IMR-90 (cell line): ENCODE results near the gene ZNF506. TPM values are rescaled to one million over a fixed set of nuclear protein-coding genes. Genes with fewer than 3 reads are reported as not detected.
"Not testable (repeated sequence)": the region's sequence is repeated elsewhere in the genome, so short reads cannot be mapped to it uniquely, and the experiment has no call there.

Experiments used
- ATAC-seq: fragments of 200-7000 bp; cut with Tn5 transposase; 2 replicates; pipeline ENCODE4 v1.9.1; 2020; ENCODE audit warnings: low read depth, mild to moderate bottlenecking, moderate library complexity
- Bru-seq: library from RNA; stranded (reverse); fragments of 400-500 nt; gene quantifications from one replicate; lab custom pipeline; 2021; lab: Mats Ljungman, UMichigan
- BruChase-seq, 2 experiments: library from RNA; stranded (reverse); fragments of 400-500 nt; gene quantifications; one replicate each; lab custom pipeline; 2021; lab: Mats Ljungman, UMichigan
- BruUV-seq: library from RNA; stranded (reverse); fragments of 400-500 nt; replicated peaks from 2 replicates; lab custom pipeline; 2021; lab: Mats Ljungman, UMichigan
- CTCF ChIA-PET: fragments of 300-600 bp; formaldehyde crosslinking; extraction: SDS; loops from one replicate; lab custom pipeline; 2021; ENCODE audit warnings: antibody characterized with exemption; lab: Yijun Ruan, JAX
- POLR2A ChIA-PET: fragments of 300-600 bp; sonication (Branson Sonifier 250); formaldehyde crosslinking; loops from one replicate; lab custom pipeline; 2022; ENCODE audit warnings: antibody characterized with exemption; ENCODE audit not compliant: unreplicated experiment; lab: Charles Lee
- DNase-seq: peaks from one replicate; pipeline ENCODE4 v3.0.0; 2013
- H2AFZ ChIP-seq: replicated peaks from 2 replicates; pipeline ENCODE3; 2013; ENCODE audit warnings: low read length, mild to moderate bottlenecking; ENCODE audit not compliant: poor library complexity
- H2AK5ac ChIP-seq: 2 replicates; pipeline ENCODE4 v1.6.1; 2013; ENCODE audit warnings: low read depth, low read length, inconsistent platforms
- H2AK9ac ChIP-seq: replicated peaks from 2 replicates; pipeline ENCODE3; 2013; ENCODE audit warnings: mild to moderate bottlenecking, low read depth, low read length, moderate library complexity; ENCODE audit not compliant: poor library complexity
- H2BK120ac ChIP-seq: 2 replicates; pipeline ENCODE4 v1.6.1; 2013; ENCODE audit warnings: low read depth, low read length, inconsistent platforms
- H2BK15ac ChIP-seq: 3 replicates; pipeline ENCODE4 v1.6.1; 2013; ENCODE audit warnings: low read depth, low read length, inconsistent platforms
- H2BK20ac ChIP-seq: 2 replicates; pipeline ENCODE4 v1.6.1; 2013; ENCODE audit warnings: low read depth, mild to moderate bottlenecking, inconsistent platforms, low read length, moderate library complexity
- H2BK5ac ChIP-seq: 2 replicates; pipeline ENCODE4 v1.6.1; 2013; ENCODE audit warnings: mild to moderate bottlenecking, low read depth, low read length, inconsistent platforms; ENCODE audit not compliant: poor library complexity, severe bottlenecking
- H3K14ac ChIP-seq: replicated peaks from 2 replicates; pipeline ENCODE4 v1.6.1; 2013; ENCODE audit warnings: low read depth, low read length, inconsistent platforms
- H3K18ac ChIP-seq: 2 replicates; pipeline ENCODE4 v1.6.1; 2013; ENCODE audit warnings: low read depth, low read length, control low read depth
- H3K23ac ChIP-seq: 2 replicates; pipeline ENCODE4 v1.6.1; 2013; ENCODE audit warnings: low read depth, low read length, inconsistent platforms
- H3K27ac ChIP-seq: 2 replicates; pipeline ENCODE4 v1.5.1; 2013; ENCODE audit warnings: mild to moderate bottlenecking, control low read depth, low read length; ENCODE audit not compliant: insufficient read depth
- H3K27me3 ChIP-seq: 2 replicates; pipeline ENCODE4 v1.6.1; 2013; ENCODE audit warnings: low read length; ENCODE audit not compliant: control insufficient read depth, insufficient read depth
- H3K36me3 ChIP-seq: 2 replicates; pipeline ENCODE4 v1.6.1; 2013; ENCODE audit warnings: low read length, mixed read lengths; ENCODE audit not compliant: control insufficient read depth, insufficient read depth
- H3K4ac ChIP-seq: 2 replicates; pipeline ENCODE4 v1.6.1; 2013; ENCODE audit warnings: low read depth, low read length, inconsistent platforms
- H3K4me1 ChIP-seq: 2 replicates; pipeline ENCODE4 v1.6.1; 2013; ENCODE audit warnings: low read length, mixed read lengths; ENCODE audit not compliant: control insufficient read depth, insufficient read depth
- H3K4me2 ChIP-seq: 2 replicates; pipeline ENCODE4 v1.6.1; 2013; ENCODE audit warnings: low read depth, mild to moderate bottlenecking, control low read depth, low read length, moderate library complexity
- H3K4me3 ChIP-seq: 2 replicates; pipeline ENCODE4 v1.5.1; 2013; ENCODE audit warnings: low read depth, mild to moderate bottlenecking, control low read depth, low read length, moderate library complexity; ENCODE audit not compliant: insufficient read depth
- H3K56ac ChIP-seq: 2 replicates; pipeline ENCODE4 v1.6.1; 2013; ENCODE audit warnings: low read length, inconsistent platforms; ENCODE audit not compliant: insufficient read depth; ENCODE audit errors: extremely low read depth
- H3K79me1 ChIP-seq, 2 experiments: 2 replicates each; pipeline ENCODE4 v1.6.1; 2013; ENCODE audit warnings: low read length in 2 of 2, inconsistent platforms in 1 of 2, low read depth in 1 of 2
- H3K9ac ChIP-seq: 2 replicates; pipeline ENCODE4 v1.6.1; 2013; ENCODE audit warnings: low read depth, low read length, control low read depth
- H3K9me1 ChIP-seq: 2 replicates; pipeline ENCODE4 v1.6.1; 2013; ENCODE audit warnings: low read length, inconsistent platforms; ENCODE audit not compliant: insufficient read depth
- H3K9me3 ChIP-seq: 2 replicates; pipeline ENCODE4 v1.6.1; 2013; ENCODE audit warnings: low read length; ENCODE audit not compliant: control insufficient read depth, insufficient read depth
- H4K20me1 ChIP-seq: 2 replicates; pipeline ENCODE4 v1.6.1; 2013; ENCODE audit warnings: low read length, inconsistent platforms; ENCODE audit not compliant: insufficient read depth
- H4K5ac ChIP-seq: 2 replicates; pipeline ENCODE4 v1.6.1; 2013; ENCODE audit warnings: mild to moderate bottlenecking, low read depth, low read length, control low read depth
- H4K8ac ChIP-seq, 2 experiments: 2 replicates each; pipeline ENCODE4 v1.6.1; 2013; ENCODE audit warnings: low read depth in 2 of 2, low read length in 2 of 2, control low read depth in 1 of 2, inconsistent platforms in 1 of 2
- H4K91ac ChIP-seq: 2 replicates; pipeline ENCODE4 v1.6.1; 2013; ENCODE audit warnings: low read depth, low read length, inconsistent platforms; ENCODE audit not compliant: insufficient read depth
- NFE2L2 ChIP-seq: fragments of 150-350 bp; IDR thresholded peaks from 2 replicates; pipeline ENCODE4 v1.6.1; 2016; ENCODE audit warnings: low read depth, mild to moderate bottlenecking, low read length
- POLR2A ChIP-seq: IDR thresholded peaks from 2 replicates; pipeline ENCODE4 v1.6.1; 2012; ENCODE audit warnings: mild to moderate bottlenecking, low read depth, low read length
- WGBS, 2 experiments: methylation state at CpG; one replicate each; pipeline versions ENCODE4 v1.1.5 to v1.1.7; 2013; ENCODE audit warnings: missing lambda C conversion rate in 2 of 2; ENCODE audit not compliant: insufficient read length in 1 of 2; ENCODE audit errors: extremely low coverage in 2 of 2; 5-methylcytosine and 5-hydroxymethylcytosine counted together
- dilution Hi-C: fragments of 300-500 bp; cut with HindIII; formaldehyde crosslinking; loops from one replicate; pipeline ENCODE4 v1.14.3; 2018; ENCODE audit warnings: low sequenced_read_pairs; ENCODE audit not compliant: unreplicated experiment
- in situ Hi-C: fragments of 300-500 bp; cut with MboI; formaldehyde crosslinking; loops from 3 replicates; pipeline ENCODE4 v1.14.3; 2019; ENCODE audit warnings: low sequenced_read_pairs, inconsistent platforms, mixed read lengths
- intact Hi-C: fragments of 100-400 bp; cut with micrococcal nuclease; formaldehyde crosslinking; loops from 2 replicates; pipeline ENCODE4 v1.10.0; 2022
- long read RNA-seq: library from polyadenylated mRNA; unstranded; transcript quantifications from one replicate; pipeline ENCODE4 v2.0.0, GENCODE V29; 2021; ENCODE audit not compliant: unreplicated experiment
- polyA plus RNA-seq, 3 experiments: library from polyadenylated mRNA; depleted of rRNA; stranded (reverse); fragments of >200 nt; gene quantifications; 2 replicates each; pipeline ENCODE4 v1.2.3, GENCODE V29; 2012; ENCODE audit warnings: low replicate concordance in 1 of 3
- total RNA-seq: library from RNA; depleted of rRNA; stranded (reverse); fragments of >200 nt; gene quantifications from 2 replicates; pipeline ENCODE4 v1.2.3, GENCODE V29; 2012; rRNA removed

ZNF506 gene
- 6.1 and 8.1 TPM in 2 replicates for total RNA-seq
- 2.0 and 2.4 TPM in 2 replicates for polyA plus RNA-seq (2012; rRNA removed)
- 1.5 and 3.1 TPM in 2 replicates for polyA plus RNA-seq (2012; cell fraction: cytosol; rRNA removed)
- 1.6 and 5.2 TPM in 2 replicates for polyA plus RNA-seq (2012; cell fraction: nucleus; rRNA removed; ENCODE audit: low replicate concordance)
- percentile 83 among the genes with signal in this experiment for Bru-seq, nascent RNA
- percentile 94 among the genes with signal in this experiment for BruChase-seq, experiment 1, labeled RNA remaining after a 6-hour chase
- percentile 97 among the genes with signal in this experiment for BruChase-seq, experiment 2, labeled RNA remaining after a 2-hour chase
- long read RNA-seq, partial matches to known transcripts = 0 of 10 reads
- long read RNA-seq, other reads (novel, unspliced or antisense) = 5 of 10 reads

GRCh38 chr19:19821366-19821951, at the start of gene ZNF506:
Gene ZNF506, minus strand, starts transcription at chr19:19821750. Its CDS starts 147 bp downstream, at chr19:19821603.
- Histone ChIP-seq H2AK9ac (peak within 1 kb of the TSS; percentile 75), H4K8ac (peak within 1 kb of the TSS; percentile 62 to 96), H4K20me1 (no peaks in the 10 kb centered on the region), H3K27me3 (no peaks in the 10 kb centered on the region), H2AK5ac (no peak within 1 kb of the TSS), H3K9ac (peak within 1 kb of the TSS; percentile 97), H3K56ac (peak within 1 kb of the TSS; percentile 84), H2BK15ac (no peak within 1 kb of the TSS), H3K4ac (peak within 1 kb of the TSS; percentile 93), H3K23ac (peak within 1 kb of the TSS; percentile 95; the same call in 1 of the 2 replicates), H2BK5ac (peak within 1 kb of the TSS; percentile 83), H3K27ac (peak within 1 kb of the TSS; percentile 97), H3K9me3 (peaks cover 40% of the 10 kb centered on the region), H4K5ac (peak within 1 kb of the TSS; percentile 98), H3K9me1 (no peaks in the 10 kb centered on the region), H2AFZ (peak within 1 kb of the TSS; percentile 98), H4K91ac (peak within 1 kb of the TSS; percentile 78), H3K36me3 (peaks cover 15% of the 10 kb centered on the region; the same call in 1 of the 2 replicates), H3K4me1 (no peaks in the 10 kb centered on the region), H3K79me1 (0 out of 4 replicates have a peak, but pooled peaks cover 0 to 4% of the 10 kb centered on the region in 2 experiments), H3K18ac (peak within 1 kb of the TSS; percentile 91), H3K4me3 (peak within 1 kb of the TSS; percentile 98), H3K14ac (peak within 1 kb of the TSS; percentile 98), H2BK20ac (no peak within 1 kb of the TSS), H2BK120ac (no peak within 1 kb of the TSS), H3K4me2 (peak within 1 kb of the TSS; percentile 65)
- DNase-seq (peak; percentile 92), ATAC-seq (peak; percentile 98)
- BruUV-seq = no TSS peak
- in situ Hi-C loops = no loop called here
- WGBS, 2 experiments = 2% methylated on average over 15 of the region's 28 CpGs; no CpG with 5 or more reads in 1 of the 2 experiments
- peak; percentile 77 for TF ChIP-seq POLR2A
- no peak for TF ChIP-seq NFE2L2
- ChIA-PET POLR2A (interaction anchor here (0.6 to 1.1 kb wide), 3 partner anchors 16 to 324 kb away, joined by 4 to 10 read pairs (median 9); partner anchors contain the start of gene ATP13A1), CTCF (no interaction called here)
- intact Hi-C loops = loop anchor here (5.0 kb wide), 1 partner anchor 46 kb away; the partner anchor contains the start of gene ZNF253
- dilution Hi-C loops = no loop called here

GRCh38 chr19:19870086-19870485, 48.5 kb upstream of the ZNF506 start:
- H3K23ac ChIP-seq, H4K5ac ChIP-seq, H3K4me3 ChIP-seq, H3K4ac ChIP-seq, H2AK5ac ChIP-seq, H2AFZ ChIP-seq, H3K27me3 ChIP-seq, H3K56ac ChIP-seq, H3K27ac ChIP-seq, H3K9me1 ChIP-seq, intact Hi-C loops, H2BK20ac ChIP-seq, DNase-seq, H2BK15ac ChIP-seq, CTCF ChIA-PET, ATAC-seq, H4K8ac ChIP-seq, H4K91ac ChIP-seq, in situ Hi-C loops, H4K20me1 ChIP-seq, BruUV-seq, H3K4me1 ChIP-seq, H3K36me3 ChIP-seq, H2BK120ac ChIP-seq, H2BK5ac ChIP-seq, POLR2A ChIA-PET, H3K4me2 ChIP-seq, H3K18ac ChIP-seq, H3K9ac ChIP-seq, dilution Hi-C loops, H2AK9ac ChIP-seq, H3K14ac ChIP-seq: not testable (repeated sequence)
- H3K9me3 ChIP-seq = peaks cover 25% of the 10 kb centered on the region
- no CpG with 5 or more reads among the region's 5 CpGs for WGBS, 2 experiments
- peaks cover 14 to 17% of the 10 kb centered on the region in 2 experiments for H3K79me1 ChIP-seq
